Erythroblast (primary cell): ENCODE measurements around the gene ALKBH7.

Experiments used
- GATA1 ChIP-seq: IDR thresholded peaks from 2 replicates; pipeline ENCODE4 v1.6.1; 2011; ENCODE audit warnings: low read depth, mild to moderate bottlenecking, control low read depth, low read length, moderate library complexity
- POLR2A ChIP-seq: IDR thresholded peaks from 2 replicates; pipeline ENCODE4 v1.6.1; 2011; ENCODE audit warnings: mild to moderate bottlenecking, low read length

DNA sequence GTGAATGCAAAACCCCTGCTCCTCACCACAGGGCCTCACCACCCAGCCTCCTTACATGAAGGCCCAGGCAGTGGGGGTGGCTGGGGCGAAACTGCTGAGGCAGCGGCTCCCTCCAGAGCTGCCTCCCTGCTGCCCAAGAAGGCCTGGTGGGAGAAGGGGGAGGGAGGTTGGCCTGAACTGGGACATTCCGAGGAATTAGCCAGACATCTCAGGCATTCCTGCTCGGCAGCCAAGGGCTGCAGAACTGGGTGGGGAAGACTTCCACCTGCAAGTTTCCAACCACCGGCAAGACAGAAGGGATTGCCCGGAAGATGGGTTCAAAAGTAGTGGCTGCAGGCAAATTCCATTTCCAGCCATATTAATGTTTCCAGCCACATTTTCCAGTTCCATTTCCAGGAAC, 5.4 kb downstream of the ALKBH7 start:
- TF ChIP-seq POLR2A (no peak), GATA1 (no peak)
